HepG2 (cell line): ENCODE measurements around the gene NAA15. TPM values are rescaled to one million over a fixed set of nuclear protein-coding genes. Genes with fewer than 3 reads are reported as not detected.

ENCODE experiments used
- ASH2L ChIP-seq: fragments of 300-600, 200-600 bp; sonication (generic); IDR thresholded peaks from 2 replicates; pipeline ENCODE4 v1.7.0; 2017; ENCODE audit warnings: low read depth, mild to moderate bottlenecking, moderate library complexity, mixed read lengths, low read length; ENCODE audit not compliant: insufficient read length
- ATF7-NPFF ChIP-seq: sonication (generic); formaldehyde crosslinking; IDR thresholded peaks from 2 replicates; pipeline ENCODE4 v1.8.1; 2023; ENCODE audit warnings: mild to moderate bottlenecking, low read depth, missing genetic modification reagents, moderate library complexity
- CCDC6 ChIP-seq: sonication (generic); formaldehyde crosslinking; IDR thresholded peaks from 2 replicates; pipeline ENCODE4 v1.8.1; 2022; ENCODE audit warnings: mild to moderate bottlenecking, missing genetic modification reagents, moderate library complexity
- CENPT ChIP-seq: sonication (generic); formaldehyde crosslinking; IDR thresholded peaks from 2 replicates; pipeline ENCODE4 v1.8.0; 2022; ENCODE audit warnings: low read depth, mild to moderate bottlenecking, moderate library complexity, missing genetic modification reagents
- DNMT1 ChIP-seq: sonication (generic); formaldehyde crosslinking; IDR thresholded peaks from 2 replicates; pipeline ENCODE4 v1.5.1; 2020; ENCODE audit warnings: mild to moderate bottlenecking, missing genetic modification reagents
- EP300 ChIP-seq, 3 experiments: sonication (generic) in 1 of 3; formaldehyde crosslinking in 1 of 3; IDR thresholded peaks; 2 replicates each; pipeline versions ENCODE4 v1.5.1 to v1.6.1; 2011 to 2020; ENCODE audit warnings: low read depth in 2 of 3, low read length in 2 of 3, borderline replicate concordance in 1 of 3, improper control_type of control experiment in 1 of 3, mild to moderate bottlenecking in 1 of 3, missing genetic modification reagents in 1 of 3, moderate library complexity in 1 of 3
- ESRRA ChIP-seq: sonication (generic); formaldehyde crosslinking; IDR thresholded peaks from 2 replicates; pipeline ENCODE4 v1.5.1; 2020; ENCODE audit warnings: mild to moderate bottlenecking, low read depth, missing genetic modification reagents
- GLI4 ChIP-seq: sonication (generic); formaldehyde crosslinking; IDR thresholded peaks from 2 replicates; pipeline ENCODE4 v1.5.1; 2020; ENCODE audit warnings: missing genetic modification reagents, mild to moderate bottlenecking, moderate library complexity, borderline replicate concordance
- HMG20A ChIP-seq: IDR thresholded peaks from 2 replicates; pipeline ENCODE4 v1.6.1; 2016; ENCODE audit warnings: borderline replicate concordance
- HOXA3 ChIP-seq: sonication (generic); formaldehyde crosslinking; IDR thresholded peaks from 2 replicates; pipeline ENCODE4 v1.5.0; 2020; ENCODE audit warnings: missing genetic modification reagents
- KMT2B ChIP-seq: IDR thresholded peaks from 2 replicates; pipeline ENCODE4 v1.6.1; 2016; ENCODE audit warnings: missing genetic modification reagents, missing compliant biosample characterization
- MIXL1 ChIP-seq: IDR thresholded peaks from 2 replicates; pipeline ENCODE4 v1.6.1; 2016
- MTF2 ChIP-seq: sonication (generic); formaldehyde crosslinking; IDR thresholded peaks from 2 replicates; pipeline ENCODE4 v1.5.0; 2020; ENCODE audit warnings: missing genetic modification reagents, borderline replicate concordance
- MZF1 ChIP-seq: sonication (generic); formaldehyde crosslinking; IDR thresholded peaks from 2 replicates; pipeline ENCODE4 v1.8.1; 2023; ENCODE audit warnings: mild to moderate bottlenecking, missing genetic modification reagents, borderline replicate concordance
- NFATC3 ChIP-seq: sonication (generic); formaldehyde crosslinking; IDR thresholded peaks from 2 replicates; pipeline ENCODE4 v1.5.1; 2020; ENCODE audit warnings: mild to moderate bottlenecking, missing genetic modification reagents
- PHF8 ChIP-seq: sonication (generic); formaldehyde crosslinking; IDR thresholded peaks from 2 replicates; pipeline ENCODE4 v1.5.0; 2020; ENCODE audit warnings: missing genetic modification reagents
- POGZ ChIP-seq: sonication (generic); formaldehyde crosslinking; IDR thresholded peaks from 2 replicates; pipeline ENCODE4 v1.4.0; 2020; ENCODE audit warnings: mild to moderate bottlenecking, missing genetic modification reagents
- POLR2AphosphoS5 ChIP-seq: IDR thresholded peaks from 2 replicates; pipeline ENCODE4 v1.6.1; 2012; ENCODE audit warnings: low read depth, low read length
- RORA ChIP-seq: sonication (generic); formaldehyde crosslinking; IDR thresholded peaks from 2 replicates; pipeline ENCODE4 v1.5.0; 2020; ENCODE audit warnings: mild to moderate bottlenecking, missing genetic modification reagents, moderate library complexity
- SMYD3 ChIP-seq: sonication (generic); formaldehyde crosslinking; IDR thresholded peaks from 2 replicates; pipeline ENCODE4 v1.8.1; 2023; ENCODE audit warnings: mild to moderate bottlenecking, missing genetic modification reagents
- TEAD2 ChIP-seq: sonication (generic); formaldehyde crosslinking; IDR thresholded peaks from 2 replicates; pipeline ENCODE4 v1.9.0; 2021; ENCODE audit warnings: missing genetic modification reagents
- ZNF329 ChIP-seq: sonication (generic); formaldehyde crosslinking; IDR thresholded peaks from 2 replicates; pipeline ENCODE4 v1.9.0; 2021; ENCODE audit warnings: low read depth, mild to moderate bottlenecking, missing genetic modification reagents
- ZNF720 ChIP-seq: sonication (generic); formaldehyde crosslinking; IDR thresholded peaks from 2 replicates; pipeline ENCODE4 v1.4.0; 2020; ENCODE audit warnings: missing genetic modification reagents
- ZNF839 ChIP-seq: sonication (generic); formaldehyde crosslinking; IDR thresholded peaks from 2 replicates; pipeline ENCODE4 v1.4.0; 2020; ENCODE audit warnings: missing genetic modification reagents, mild to moderate bottlenecking, borderline replicate concordance
- ZNF879 ChIP-seq: sonication (generic); formaldehyde crosslinking; IDR thresholded peaks from 2 replicates; pipeline ENCODE4 v1.8.1; 2023; ENCODE audit warnings: missing genetic modification reagents
- polyA plus RNA-seq, 8 experiments: library from polyadenylated mRNA; depleted of rRNA in 3 of 8; stranded (reverse) in 7 of 8; unstranded in 1 of 8; fragments of >200 nt; fragmentation: Illumina TruSeq in 4 of 8; extraction: Trizol in 4 of 8; gene quantifications; 2 replicates each; pipeline versions ENCODE4 v1.2.1 to v1.2.3, GENCODE V29; 2011 to 2016; ENCODE audit warnings: low read depth in 4 of 8, missing spikeins in 1 of 8, mixed read lengths in 1 of 8; ENCODE audit not compliant: insufficient read depth in 1 of 8
- total RNA-seq, 5 experiments: library from RNA; depleted of rRNA; stranded (reverse); fragments of >200 nt; fragmentation: Illumina TruSeq; extraction: Trizol; gene quantifications; 2 replicates each; pipeline ENCODE4 v1.2.3, GENCODE V29; 2016; ENCODE audit warnings: low read depth in 1 of 5
- TF ChIP-seq, protein P1 (sequence below): sonication (generic); formaldehyde crosslinking; IDR thresholded peaks from 2 replicates; pipeline ENCODE4 v1.4.0; 2020; ENCODE audit warnings: missing genetic modification reagents, low read depth, mild to moderate bottlenecking, borderline replicate concordance
- TF ChIP-seq, protein P2 (sequence below), 2 experiments: sonication (generic) in 1 of 2; formaldehyde crosslinking in 1 of 2; IDR thresholded peaks; 2 replicates each; pipeline versions ENCODE4 v1.5.1 to v1.6.1; 2011 to 2020; ENCODE audit warnings: borderline replicate concordance in 1 of 2, low read depth in 1 of 2, low read length in 1 of 2, mild to moderate bottlenecking in 1 of 2, missing genetic modification reagents in 1 of 2, moderate library complexity in 1 of 2

The NAA15 gene
- total and polyA plus RNA-seq, 2 of the 13 experiments (the other 11 are each of a cell fraction or from before 2014, with no cell fraction given) = 6.2 to 50.2 TPM

GRCh38 chr4:139453371-139454110, 152.2 kb downstream of the NAA15 start (continued):
- TF ChIP-seq, protein P1, sequence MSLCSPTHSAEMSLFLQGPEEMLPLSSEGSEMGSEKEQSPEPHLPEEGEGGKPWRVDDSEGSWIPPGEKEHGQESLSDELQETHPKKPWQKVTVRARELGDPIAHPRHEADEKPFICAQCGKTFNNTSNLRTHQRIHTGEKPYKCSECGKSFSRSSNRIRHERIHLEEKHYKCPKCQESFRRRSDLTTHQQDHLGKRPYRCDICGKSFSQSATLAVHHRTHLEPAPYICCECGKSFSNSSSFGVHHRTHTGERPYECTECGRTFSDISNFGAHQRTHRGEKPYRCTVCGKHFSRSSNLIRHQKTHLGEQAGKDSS (CRISPR knock-in tag) = peak; percentile 75
- TF ChIP-seq SMYD3 (CRISPR knock-in tag) (no peak), ZNF839 (CRISPR knock-in tag) (no peak), POGZ (CRISPR knock-in tag) (peak; percentile 73), NFATC3 (0 out of 2 replicates have a peak, but pooled peaks have one; percentile 88), ESRRA (CRISPR knock-in tag) (peak; percentile 4; the same call in 1 of the 2 replicates), GLI4 (peak; percentile 80; the same call in 1 of the 2 replicates), ZNF879 (no peak; the same call in 1 of the 2 replicates), POLR2AphosphoS5 (peak; percentile 73), RORA (CRISPR knock-in tag) (no peak), EP300 (IDR thresholded peaks at IDR 0.05; ENCODE audit: low read depth in 2 of 2, low read length in 2 of 2) (no peak), EP300 (CRISPR knock-in tag; IDR thresholded peaks at IDR 0.05; ENCODE audit: borderline replicate concordance) (no peak), HOXA3 (peak; percentile 67; the same call in 1 of the 2 replicates), MTF2 (peak; percentile 5; the same call in 1 of the 2 replicates), PHF8 (CRISPR knock-in tag) (peak; percentile 93), ZNF720 (no peak), MIXL1 (CRISPR knock-in tag) (no peak; the same call in 1 of the 2 replicates), TEAD2 (no peak), CCDC6 (CRISPR knock-in tag) (peak; percentile 62), CENPT (CRISPR knock-in tag) (peak; percentile 57; the same call in 1 of the 2 replicates), KMT2B (CRISPR knock-in tag) (peak; percentile 83; the same call in 1 of the 2 replicates), DNMT1 (CRISPR knock-in tag) (no peak), MZF1 (CRISPR knock-in tag) (peak; percentile 35; the same call in 1 of the 2 replicates), ASH2L (peak; percentile 47), ZNF329 (CRISPR knock-in tag) (peak; percentile 25; the same call in 1 of the 2 replicates), HMG20A (CRISPR knock-in tag) (no peak), ATF7-NPFF (CRISPR knock-in tag) (no peak)
- TF ChIP-seq, protein P2, sequence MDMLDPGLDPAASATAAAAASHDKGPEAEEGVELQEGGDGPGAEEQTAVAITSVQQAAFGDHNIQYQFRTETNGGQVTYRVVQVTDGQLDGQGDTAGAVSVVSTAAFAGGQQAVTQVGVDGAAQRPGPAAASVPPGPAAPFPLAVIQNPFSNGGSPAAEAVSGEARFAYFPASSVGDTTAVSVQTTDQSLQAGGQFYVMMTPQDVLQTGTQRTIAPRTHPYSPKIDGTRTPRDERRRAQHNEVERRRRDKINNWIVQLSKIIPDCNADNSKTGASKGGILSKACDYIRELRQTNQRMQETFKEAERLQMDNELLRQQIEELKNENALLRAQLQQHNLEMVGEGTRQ (IDR thresholded peaks at IDR 0.05; ENCODE audit: low read depth, low read length) = no peak
- TF ChIP-seq, protein P2 (CRISPR knock-in tag; IDR thresholded peaks at IDR 0.05; ENCODE audit: borderline replicate concordance) = no peak
